Rectal smooth muscle tissue (tissue), 1 donor: Measurements from ENCODE around the gene TCTN3.
"Not testable (repeated sequence)": the region's sequence is repeated elsewhere in the genome, so short reads cannot be mapped to it uniquely, and the experiment has no call there.

Experiments used
- H3K27ac ChIP-seq: one replicate; pipeline ENCODE4 v1.7.0; 2013; ENCODE audit warnings: low read depth, low read length, inconsistent platforms
- H3K27me3 ChIP-seq: one replicate; pipeline ENCODE4 v1.7.0; 2013; ENCODE audit warnings: low read length; ENCODE audit not compliant: control insufficient read depth, insufficient read depth
- H3K36me3 ChIP-seq: one replicate; pipeline ENCODE4 v1.7.0; 2013; ENCODE audit warnings: low read length; ENCODE audit not compliant: control insufficient read depth, insufficient read depth
- H3K4me1 ChIP-seq: one replicate; pipeline ENCODE4 v1.7.0; 2013; ENCODE audit warnings: low read length; ENCODE audit not compliant: control insufficient read depth, insufficient read depth
- H3K4me3 ChIP-seq: one replicate; pipeline ENCODE4 v1.7.0; 2013; ENCODE audit warnings: low read length
- H3K9ac ChIP-seq: one replicate; pipeline ENCODE4 v1.7.0; 2013; ENCODE audit warnings: low read length

Gene TCTN3, protein sequence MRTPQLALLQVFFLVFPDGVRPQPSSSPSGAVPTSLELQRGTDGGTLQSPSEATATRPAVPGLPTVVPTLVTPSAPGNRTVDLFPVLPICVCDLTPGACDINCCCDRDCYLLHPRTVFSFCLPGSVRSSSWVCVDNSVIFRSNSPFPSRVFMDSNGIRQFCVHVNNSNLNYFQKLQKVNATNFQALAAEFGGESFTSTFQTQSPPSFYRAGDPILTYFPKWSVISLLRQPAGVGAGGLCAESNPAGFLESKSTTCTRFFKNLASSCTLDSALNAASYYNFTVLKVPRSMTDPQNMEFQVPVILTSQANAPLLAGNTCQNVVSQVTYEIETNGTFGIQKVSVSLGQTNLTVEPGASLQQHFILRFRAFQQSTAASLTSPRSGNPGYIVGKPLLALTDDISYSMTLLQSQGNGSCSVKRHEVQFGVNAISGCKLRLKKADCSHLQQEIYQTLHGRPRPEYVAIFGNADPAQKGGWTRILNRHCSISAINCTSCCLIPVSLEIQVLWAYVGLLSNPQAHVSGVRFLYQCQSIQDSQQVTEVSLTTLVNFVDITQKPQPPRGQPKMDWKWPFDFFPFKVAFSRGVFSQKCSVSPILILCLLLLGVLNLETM

GRCh38 chr10:95693668-95694534, at the start of gene TCTN3:
TSS of gene TCTN3 (minus strand) at chr10:95693927. CDS start at chr10:95693899, 28 bp downstream.
- H3K36me3 ChIP-seq = no peaks in the 10 kb centered on the region
- peak within 1 kb of the TSS; percentile 94 for H3K4me3 ChIP-seq
- peak within 1 kb of the TSS; percentile 76 for H3K9ac ChIP-seq
- no peaks in the 10 kb centered on the region for H3K27me3 ChIP-seq
- H3K27ac ChIP-seq = peak within 1 kb of the TSS; percentile 82
- H3K4me1 ChIP-seq = peaks cover 7% of the 10 kb centered on the region

DNA sequence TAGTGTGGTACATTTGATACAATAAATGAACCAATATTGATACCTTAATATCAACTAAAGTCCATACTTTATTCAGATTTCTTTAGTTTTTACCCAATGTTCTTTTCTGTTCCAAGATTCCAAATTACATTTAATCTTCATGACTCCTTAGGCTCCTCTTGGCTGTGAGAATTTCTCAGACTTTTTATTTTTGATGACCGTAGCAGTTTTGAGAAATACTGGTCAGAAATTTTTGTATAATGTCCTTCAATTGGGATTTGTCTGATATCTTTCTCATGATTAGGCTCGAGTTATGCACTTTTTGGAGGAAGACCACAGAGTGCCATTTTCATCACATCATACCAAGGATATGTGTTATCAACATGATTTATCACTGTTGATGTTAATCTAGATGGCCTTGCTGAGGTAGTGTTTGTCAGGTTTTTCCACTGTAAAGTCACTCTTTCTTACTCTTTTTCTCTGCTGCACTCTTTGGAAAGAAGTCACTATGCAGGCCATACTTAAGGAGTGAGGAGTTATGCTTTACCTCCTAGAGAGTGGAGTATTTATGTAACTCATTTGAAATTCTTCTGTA, 49.3 kb upstream of the TCTN3 start:
- H3K36me3 ChIP-seq = no peaks in the 10 kb centered on the region
- H3K9ac ChIP-seq = no peak overlapping the region
- peaks cover 12% of the 10 kb centered on the region for H3K4me1 ChIP-seq
- no peak overlapping the region for H3K4me3 ChIP-seq
- H3K27me3 ChIP-seq = no peaks in the 10 kb centered on the region
- peak overlapping the region; percentile 43 for H3K27ac ChIP-seq

- no peaks in the 10 kb centered on the region for H3K27me3 ChIP-seq
- H3K27ac ChIP-seq = peak overlapping the region; percentile 42
- H3K4me1 ChIP-seq = peaks cover 12% of the 10 kb centered on the region
- no peak overlapping the region for H3K9ac ChIP-seq
- no peak overlapping the region for H3K4me3 ChIP-seq
- H3K36me3 ChIP-seq = no peaks in the 10 kb centered on the region
Observed at GRCh38 chr10:95742485-95742884, 48.8 kb upstream of the TCTN3 start.

DNA sequence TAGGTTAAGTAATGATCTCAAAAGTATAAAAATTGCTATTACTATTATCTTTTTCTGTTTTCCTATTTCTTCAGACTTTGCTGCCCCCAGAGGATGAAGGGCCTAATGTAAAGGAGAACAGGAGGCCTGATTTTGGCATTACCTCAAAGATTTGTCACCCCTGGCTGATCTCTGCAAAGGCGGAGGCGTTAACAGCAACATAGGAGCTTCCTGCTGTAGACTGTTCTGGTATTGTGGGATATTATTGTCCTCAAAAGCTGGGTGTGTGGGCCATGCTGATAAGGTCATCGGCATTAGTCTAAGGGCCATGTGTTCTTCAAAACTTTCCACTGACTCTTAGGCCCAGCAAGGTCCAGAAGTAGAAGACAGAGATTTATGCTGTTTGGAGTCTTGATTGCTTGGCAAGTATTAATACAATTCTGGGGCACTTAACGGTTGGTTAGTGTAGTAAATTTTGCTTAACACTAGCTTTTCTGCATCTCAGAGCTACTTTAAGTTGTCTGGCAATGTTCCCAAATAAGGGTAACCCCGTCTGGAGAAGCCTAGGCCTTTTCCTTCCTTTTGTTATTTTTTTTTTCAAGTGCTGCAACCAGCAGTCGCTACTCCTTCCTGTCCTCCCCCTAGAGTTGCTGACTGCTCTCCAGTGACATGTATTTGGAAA, 48.2 kb upstream of the TCTN3 start:
- H3K27me3 ChIP-seq = no peaks in the 10 kb centered on the region
- H3K36me3 ChIP-seq = no peaks in the 10 kb centered on the region
- peaks cover 12% of the 10 kb centered on the region for H3K4me1 ChIP-seq
- H3K9ac ChIP-seq = no peak overlapping the region
- peak overlapping the region; percentile 42 for H3K27ac ChIP-seq
- H3K4me3 ChIP-seq = peak overlapping the region; percentile 19

GRCh38 chr10:95739056-95739455, 45.3 kb upstream of the TCTN3 start:
- Histone ChIP-seq H3K27ac (no peak overlapping the region), H3K36me3 (no peaks in the 10 kb centered on the region), H3K27me3 (no peaks in the 10 kb centered on the region), H3K4me1 (peaks cover 15% of the 10 kb centered on the region), H3K4me3 (no peak overlapping the region), H3K9ac (no peak overlapping the region)

DNA sequence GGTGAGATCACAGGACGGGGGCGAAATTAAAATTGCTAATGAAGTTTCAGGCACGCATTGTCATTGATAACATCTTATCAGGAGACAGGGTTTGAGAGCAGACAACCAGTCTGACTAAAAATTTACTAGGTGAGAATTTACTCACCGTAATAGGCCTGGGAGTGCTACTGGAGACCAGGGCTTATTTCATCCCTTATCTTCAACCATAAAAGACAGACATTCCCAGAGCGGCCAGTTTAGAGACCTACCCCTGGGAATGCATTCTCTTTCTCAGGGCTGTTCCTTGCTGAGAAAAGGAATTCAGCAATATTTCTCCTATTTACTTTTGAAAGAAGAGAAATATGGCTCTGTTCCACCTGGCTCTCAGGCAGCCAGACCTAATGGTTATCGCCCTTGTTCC, 39.2 kb upstream of the TCTN3 start:
- not testable (repeated sequence) for H3K27me3 ChIP-seq, H3K27ac ChIP-seq, H3K4me1 ChIP-seq, H3K4me3 ChIP-seq, H3K36me3 ChIP-seq, H3K9ac ChIP-seq

GRCh38 chr10:95730233-95730632, 36.5 kb upstream of the TCTN3 start:
- Histone ChIP-seq H3K27ac (no peak overlapping the region), H3K9ac (no peak overlapping the region), H3K36me3 (no peaks in the 10 kb centered on the region), H3K27me3 (no peaks in the 10 kb centered on the region), H3K4me3 (no peak overlapping the region), H3K4me1 (peaks cover 3% of the 10 kb centered on the region)

- H3K27me3 ChIP-seq = no peaks in the 10 kb centered on the region
- H3K4me1 ChIP-seq = peaks cover 3% of the 10 kb centered on the region
- H3K9ac ChIP-seq = no peak overlapping the region
- H3K4me3 ChIP-seq = no peak overlapping the region
- H3K27ac ChIP-seq = no peak overlapping the region
- no peaks in the 10 kb centered on the region for H3K36me3 ChIP-seq
Observed at GRCh38 chr10:95729323-95730055, 35.8 kb upstream of the TCTN3 start.

DNA sequence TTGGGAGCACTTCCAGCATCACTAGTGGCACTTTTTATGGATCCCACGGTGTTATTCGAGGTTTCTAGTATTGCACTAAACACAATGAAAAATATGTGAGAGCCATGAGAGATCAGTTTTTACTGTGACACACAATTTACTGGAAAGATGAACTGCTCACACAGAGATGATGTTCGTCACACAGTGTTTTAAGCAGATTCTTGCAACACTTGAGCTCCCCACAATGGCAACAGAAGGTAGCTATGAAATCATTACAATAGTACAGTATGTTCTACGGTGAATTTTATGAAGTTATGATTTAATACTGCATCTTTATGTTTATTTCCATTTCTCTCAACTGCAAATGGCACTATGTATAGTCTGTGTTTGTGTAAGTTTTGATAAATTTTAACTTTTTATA, 34.8 kb upstream of the TCTN3 start:
- Histone ChIP-seq H3K27me3 (no peaks in the 10 kb centered on the region), H3K4me1 (no peaks in the 10 kb centered on the region), H3K36me3 (no peaks in the 10 kb centered on the region), H3K9ac (no peak overlapping the region), H3K4me3 (no peak overlapping the region), H3K27ac (no peak overlapping the region)

DNA sequence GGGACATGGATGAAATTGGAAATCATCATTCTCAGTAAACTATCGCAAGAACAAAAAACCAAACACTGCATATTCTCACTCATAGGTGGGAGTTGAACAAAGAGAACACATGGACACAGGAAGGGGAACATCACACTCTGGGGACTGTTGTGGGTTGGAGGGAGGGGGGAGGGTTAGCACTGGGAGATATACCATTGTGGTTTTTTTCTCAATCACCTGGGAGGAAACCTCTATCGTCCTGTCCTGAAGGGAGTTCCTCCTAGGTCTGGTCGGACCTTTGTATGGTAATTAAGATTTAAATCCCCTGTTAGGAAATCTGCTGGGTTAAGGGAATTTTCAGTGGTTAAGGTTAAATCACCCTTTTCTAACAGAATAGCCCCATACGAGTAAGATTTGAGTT, 28.8 kb upstream of the TCTN3 start:
- not testable (repeated sequence) for H3K27ac ChIP-seq, H3K4me1 ChIP-seq, H3K36me3 ChIP-seq, H3K27me3 ChIP-seq, H3K4me3 ChIP-seq, H3K9ac ChIP-seq

DNA sequence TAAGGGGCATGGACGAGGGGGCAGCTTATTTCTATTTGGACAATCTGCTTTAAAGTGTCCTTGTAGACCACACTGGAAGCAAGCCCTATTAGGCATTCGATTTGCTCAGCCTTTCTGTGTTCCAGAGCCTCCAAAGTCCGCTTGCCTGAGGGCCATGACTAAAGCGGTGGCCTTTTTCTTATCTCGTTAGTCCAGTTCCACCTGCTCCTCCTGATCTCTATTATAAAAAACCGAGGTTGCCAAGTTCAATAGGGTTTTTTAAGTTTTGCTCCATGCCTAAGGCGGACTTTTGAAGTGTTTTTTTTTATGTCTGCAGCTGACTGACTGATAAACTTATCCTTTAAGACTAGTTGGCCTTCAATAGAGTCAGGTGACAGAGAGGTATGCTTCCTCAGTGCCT, 27.0 kb upstream of the TCTN3 start:
- H3K27me3 ChIP-seq, H3K4me1 ChIP-seq, H3K4me3 ChIP-seq, H3K36me3 ChIP-seq, H3K27ac ChIP-seq, H3K9ac ChIP-seq: not testable (repeated sequence)
